Right cardiac atrium (tissue), 5 donors: Measurements from ENCODE around the gene PTPRJ. TPM values are rescaled to one million over a fixed set of nuclear protein-coding genes. Genes with fewer than 3 reads are reported as not detected.
A peak's percentile ranks its signal among the peaks of the same experiment; 100 is the strongest.

Experiments used
- ATAC-seq, 2 donors: fragments of 200-7000 bp; cut with Tn5 transposase; one replicate each; pipeline versions ENCODE4 v1.8.0 to v1.9.1; 2020; ENCODE audit warnings: moderate library complexity in 2 of 2, mild to moderate bottlenecking in 1 of 2
- DNase-seq, 3 donors: peaks; one replicate each; pipeline ENCODE4 v3.0.0-alpha.2; 2020
- H3K27ac ChIP-seq: one replicate; pipeline ENCODE4 v1.5.1; 2013; ENCODE audit warnings: mild to moderate bottlenecking, low read length, control low read depth, moderate library complexity
- H3K27me3 ChIP-seq: one replicate; pipeline ENCODE4 v1.6.1; 2013; ENCODE audit not compliant: control insufficient read depth, insufficient read depth
- H3K4me1 ChIP-seq: one replicate; pipeline ENCODE4 v1.6.1; 2013; ENCODE audit warnings: low read length; ENCODE audit not compliant: control insufficient read depth, insufficient read depth
- H3K4me3 ChIP-seq: one replicate; pipeline ENCODE4 v1.5.1; 2013; ENCODE audit warnings: low read length, control low read depth
- H3K9me3 ChIP-seq: one replicate; pipeline ENCODE4 v1.6.1; 2013; ENCODE audit warnings: low read length; ENCODE audit not compliant: control insufficient read depth
- WGBS: extraction: QIAGEN DNeasy Blood & Tissue Kit; methylation state at CpG from one replicate; pipeline ENCODE4 v1.1.7; 2013; 5-methylcytosine and 5-hydroxymethylcytosine counted together
- intact Hi-C, 4 donors: fragments of 100-400 bp; cut with DNase I; formaldehyde crosslinking; loops; one replicate each; pipeline versions ENCODE4 v1.11.0 to v1.14.0; 2022 to 2023
- polyA plus RNA-seq: library from polyadenylated mRNA; stranded (reverse); fragments of 200-250 nt; gene quantifications from one replicate; pipeline ENCODE4 v1.2.3, GENCODE V29; 2013
- total RNA-seq, 4 donors: library from RNA; stranded (reverse); fragmentation: NEBNext Ultra II Directional; extraction: Animal tissue kit (Norgen Biotek cat#: 25700); gene quantifications; one replicate each; pipeline ENCODE4 v1.2.1, GENCODE V29; 2021
- donor health status: healthy with polysubstance abuse.
- donor health status: DM: no; HTN: yes; CAD: no.
- donor health status: DM: no; HTN: no; CAD: no.
- donor health status: DM: no; HTN: yes; CAD: no; lungs with severe emphysema.
- donor health status: DM: yes; HTN: yes; CAD: no.

PTPRJ gene
- total and polyA plus RNA-seq, 5 donors: 1.8 to 8.7 (median 6.4) TPM

DNA sequence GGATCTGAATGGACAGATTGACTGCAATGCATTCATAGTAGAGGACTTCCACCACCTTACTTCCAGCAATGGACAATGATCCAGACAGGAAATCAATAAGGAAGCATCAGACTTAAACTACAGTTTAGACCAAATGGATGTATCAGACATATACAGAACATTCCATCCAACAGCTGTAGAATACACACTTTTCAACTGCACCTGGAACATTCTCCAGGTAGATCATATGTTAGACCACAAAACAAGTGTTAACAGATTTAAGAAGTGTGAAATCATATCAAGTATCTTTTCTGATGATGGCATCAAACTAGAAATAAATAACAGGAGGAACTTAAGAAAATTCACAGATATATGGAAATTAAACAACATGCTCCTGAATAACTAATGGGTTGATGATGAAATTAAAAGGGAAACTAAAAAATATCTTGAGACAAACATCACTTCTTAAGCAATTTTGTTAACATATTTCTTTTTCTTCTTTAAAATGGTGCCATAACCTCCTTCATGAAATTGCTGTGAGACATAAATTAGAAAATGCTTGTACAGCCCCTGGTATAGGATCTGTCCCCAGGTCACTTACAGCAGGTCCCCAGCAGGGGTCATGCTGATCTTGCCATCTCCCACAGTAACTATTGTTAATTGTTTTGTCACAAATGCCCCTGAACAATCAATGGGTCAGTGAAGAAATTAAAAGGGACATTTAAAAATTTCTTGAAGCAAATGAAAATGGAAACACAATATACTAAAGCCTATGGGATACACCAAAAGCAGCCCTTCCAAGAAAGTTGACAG lies 136.3 kb downstream of the PTPRJ start:
- intact Hi-C loops: no loop called here
- peaks cover 2% of the 10 kb centered on the region for H3K9me3 ChIP-seq
- no peak overlapping the region for H3K4me3 ChIP-seq
- no peak overlapping the region for H3K27ac ChIP-seq
- H3K4me1 ChIP-seq: no peaks in the 10 kb centered on the region
- DNase-seq (no peak), ATAC-seq (no peak)
- H3K27me3 ChIP-seq: no peaks in the 10 kb centered on the region

DNA sequence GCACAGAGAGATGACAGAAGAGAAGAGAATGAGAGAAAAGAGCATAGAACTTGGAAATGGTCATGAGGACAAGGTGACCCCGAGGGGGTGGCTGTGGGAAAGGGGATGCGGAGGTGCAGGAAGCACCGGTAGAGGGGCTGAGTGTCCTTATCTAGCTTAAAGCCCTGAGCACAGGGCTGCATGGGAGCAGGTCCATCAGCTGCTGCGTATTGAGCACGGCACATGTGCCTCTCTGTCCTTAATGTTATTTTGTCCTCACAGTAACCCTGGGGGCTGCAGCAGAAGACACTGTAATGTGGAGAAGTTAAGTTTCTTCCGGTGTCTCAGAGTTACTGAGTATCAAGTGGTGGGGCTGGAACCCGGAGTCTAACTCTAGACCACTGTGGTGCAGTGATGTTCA lies 141.9 kb downstream of the PTPRJ start:
- 81% methylated on average over 7 of the region's 7 CpGs for WGBS
- Histone ChIP-seq H3K4me3 (no peak overlapping the region), H3K4me1 (no peaks in the 10 kb centered on the region), H3K27me3 (no peaks in the 10 kb centered on the region), H3K9me3 (no peaks in the 10 kb centered on the region), H3K27ac (no peak overlapping the region)
- ATAC-seq: no peak
- DNase-seq: peak in 1 of 3 donors; percentile 21
- intact Hi-C loops: no loop called here

DNA sequence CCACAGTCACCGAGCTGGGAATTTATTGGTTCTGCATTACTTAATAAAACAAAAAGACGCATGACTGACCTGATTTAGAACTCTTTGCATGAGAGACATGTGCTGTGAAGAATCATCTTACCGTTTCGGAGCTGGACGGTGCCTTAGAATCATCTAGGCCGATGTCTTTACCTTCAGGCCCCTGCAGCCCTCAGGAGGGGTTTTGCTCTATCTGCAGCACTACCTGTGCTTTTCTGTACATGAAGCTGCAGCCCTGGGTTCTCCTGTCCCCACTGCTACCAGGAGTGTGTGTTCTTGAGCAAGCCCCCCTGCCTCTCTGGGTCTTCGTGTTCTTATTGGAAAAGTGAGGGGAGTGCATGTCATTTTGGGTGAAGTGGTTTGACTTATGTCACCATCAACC lies 142.3 kb downstream of the PTPRJ start:
- Histone ChIP-seq H3K27ac (no peak overlapping the region), H3K4me1 (no peaks in the 10 kb centered on the region), H3K4me3 (no peak overlapping the region), H3K9me3 (no peaks in the 10 kb centered on the region), H3K27me3 (no peaks in the 10 kb centered on the region)
- whole genome bisulfite sequencing: 92% methylated on average over 7 of the region's 7 CpGs
- ATAC-seq (no peak), DNase-seq (no peak)
- intact Hi-C loops: no loop called here

DNA sequence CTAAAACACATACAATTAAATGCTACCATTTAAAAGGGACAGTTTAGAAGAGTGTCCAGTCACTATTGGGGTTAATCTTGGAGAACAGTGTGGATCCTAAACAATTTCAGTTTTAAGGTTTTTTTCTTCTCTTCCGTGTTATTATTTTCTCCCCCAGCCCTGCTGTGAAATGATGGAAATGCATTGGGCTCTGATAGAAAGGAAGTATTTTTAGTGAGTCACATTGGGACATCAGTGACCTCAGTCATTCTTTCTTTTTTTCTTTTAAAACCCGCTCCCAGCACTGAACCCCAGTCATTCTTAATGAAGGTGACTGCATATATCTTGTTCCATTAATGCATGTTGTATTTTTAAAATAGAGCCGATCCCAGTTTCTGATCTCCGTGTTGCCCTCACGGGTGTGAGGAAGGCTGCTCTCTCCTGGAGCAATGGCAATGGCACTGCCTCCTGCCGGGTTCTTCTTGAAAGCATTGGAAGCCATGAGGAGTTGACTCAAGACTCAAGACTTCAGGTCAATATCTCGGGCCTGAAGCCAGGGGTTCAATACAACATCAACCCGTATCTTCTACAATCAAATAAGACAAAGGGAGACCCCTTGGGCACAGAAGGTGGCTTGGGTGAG lies 143.0 kb downstream of the PTPRJ start:
- intact Hi-C loops: no loop called here
- no peak for ATAC-seq

DNA sequence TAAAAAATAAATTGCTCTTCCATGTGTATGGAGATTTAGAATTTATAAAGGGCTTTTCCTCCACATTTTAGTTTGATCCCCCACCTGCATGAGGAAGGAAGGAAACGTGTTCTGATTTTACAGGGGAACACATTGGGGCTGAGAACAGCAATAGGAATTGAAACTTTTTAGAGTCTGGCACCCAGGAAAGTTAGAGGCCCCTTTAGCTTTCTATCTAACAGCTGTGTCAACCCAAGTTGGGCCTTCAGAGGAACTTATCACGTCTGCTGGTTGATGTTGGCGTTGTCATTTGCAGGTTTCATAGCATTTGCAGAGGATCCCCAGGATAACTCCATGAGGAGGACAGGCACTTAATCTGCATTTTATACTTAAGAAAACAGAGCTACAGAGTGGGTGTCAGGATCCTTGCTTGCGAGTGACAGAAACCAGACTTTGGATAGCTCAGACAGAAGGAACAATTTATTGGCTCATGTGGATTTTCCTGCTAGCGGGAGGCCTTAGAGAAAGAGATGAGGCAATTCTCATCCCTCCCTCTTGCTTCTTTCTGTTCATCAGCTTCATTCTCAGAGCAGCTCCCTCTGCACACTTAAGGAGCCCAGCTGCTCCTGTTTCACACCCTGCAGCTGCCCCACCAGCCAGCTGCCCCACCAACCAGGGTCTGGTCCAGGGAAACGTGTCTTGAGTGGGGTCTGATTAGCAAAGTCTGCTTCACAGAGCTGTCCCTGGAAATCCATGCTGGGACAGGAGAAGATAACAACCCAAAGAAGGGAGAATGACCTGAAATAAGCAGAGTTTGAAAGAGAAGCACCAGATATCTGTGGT lies 143.8 kb downstream of the PTPRJ start:
- no peaks in the 10 kb centered on the region for H3K4me1 ChIP-seq
- no peaks in the 10 kb centered on the region for H3K9me3 ChIP-seq
- DNase-seq (no peak), ATAC-seq (no peak)
- intact Hi-C loops: no loop called here
- no peak overlapping the region for H3K4me3 ChIP-seq
- no peak overlapping the region for H3K27ac ChIP-seq
- H3K27me3 ChIP-seq: no peaks in the 10 kb centered on the region
- WGBS: 76% methylated on average over 6 of the region's 6 CpGs

More for the DNA sequence above, 143.0 kb downstream of the PTPRJ start:
- H3K9me3 ChIP-seq: no peaks in the 10 kb centered on the region
- no peaks in the 10 kb centered on the region for H3K27me3 ChIP-seq
- WGBS: 86% methylated on average over 8 of the region's 8 CpGs
- no peak overlapping the region for H3K4me3 ChIP-seq
- peak in 1 of 3 donors; percentile 16 for DNase-seq
- no peak overlapping the region for H3K27ac ChIP-seq
- H3K4me1 ChIP-seq: no peaks in the 10 kb centered on the region

DNA sequence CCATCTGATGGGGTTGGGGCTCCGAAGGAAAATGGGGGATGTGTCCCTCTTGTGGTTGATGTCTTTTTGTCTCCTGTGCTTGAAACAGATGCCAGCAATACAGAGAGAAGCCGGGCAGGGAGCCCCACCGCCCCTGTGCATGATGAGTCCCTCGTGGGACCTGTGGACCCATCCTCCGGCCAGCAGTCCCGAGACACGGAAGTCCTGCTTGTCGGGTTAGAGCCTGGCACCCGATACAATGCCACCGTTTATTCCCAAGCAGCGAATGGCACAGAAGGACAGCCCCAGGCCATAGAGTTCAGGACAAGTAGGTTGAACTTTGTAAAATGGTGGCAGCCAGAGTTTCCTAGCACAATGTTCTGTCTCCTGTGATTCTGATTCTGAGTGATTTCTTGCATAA lies 144.5 kb downstream of the PTPRJ start:
- intact Hi-C loops: no loop called here
- DNase-seq (peak in 1 of 3 donors; percentile 16), ATAC-seq (no peak)
- Histone ChIP-seq H3K27ac (no peak overlapping the region), H3K4me1 (no peaks in the 10 kb centered on the region), H3K9me3 (no peaks in the 10 kb centered on the region), H3K27me3 (no peaks in the 10 kb centered on the region), H3K4me3 (no peak overlapping the region)
- 84% methylated on average over 11 of the region's 11 CpGs for WGBS

DNA sequence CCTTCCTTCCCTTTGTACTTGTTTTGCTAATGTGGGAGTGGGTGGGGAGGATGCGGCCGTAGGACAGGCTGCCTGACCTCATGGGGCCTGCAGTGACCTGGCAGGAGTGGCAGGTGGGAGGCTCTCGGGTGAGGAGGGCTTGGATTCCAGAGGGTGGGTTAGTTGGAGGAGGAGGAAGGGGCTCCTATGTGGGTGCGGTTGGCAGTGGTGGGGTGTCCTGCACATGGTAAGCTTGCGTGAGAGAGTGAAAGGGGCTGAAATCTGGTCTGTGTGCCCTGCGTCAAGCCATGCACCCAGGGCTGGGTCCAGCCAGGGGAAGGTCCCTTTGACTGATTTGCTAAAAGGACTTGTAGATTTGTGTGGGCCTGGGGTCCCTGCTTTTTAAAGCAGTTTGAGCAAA lies 145.5 kb downstream of the PTPRJ start:
- no peaks in the 10 kb centered on the region for H3K9me3 ChIP-seq
- no peak overlapping the region for H3K27ac ChIP-seq
- 92% methylated on average over 6 of the region's 6 CpGs for WGBS
- no peak overlapping the region for H3K4me3 ChIP-seq
- peak in 1 of 3 donors; percentile 13 for DNase-seq
- no peaks in the 10 kb centered on the region for H3K27me3 ChIP-seq
- no peak for ATAC-seq
- H3K4me1 ChIP-seq: no peaks in the 10 kb centered on the region
- intact Hi-C loops: no loop called here

DNA sequence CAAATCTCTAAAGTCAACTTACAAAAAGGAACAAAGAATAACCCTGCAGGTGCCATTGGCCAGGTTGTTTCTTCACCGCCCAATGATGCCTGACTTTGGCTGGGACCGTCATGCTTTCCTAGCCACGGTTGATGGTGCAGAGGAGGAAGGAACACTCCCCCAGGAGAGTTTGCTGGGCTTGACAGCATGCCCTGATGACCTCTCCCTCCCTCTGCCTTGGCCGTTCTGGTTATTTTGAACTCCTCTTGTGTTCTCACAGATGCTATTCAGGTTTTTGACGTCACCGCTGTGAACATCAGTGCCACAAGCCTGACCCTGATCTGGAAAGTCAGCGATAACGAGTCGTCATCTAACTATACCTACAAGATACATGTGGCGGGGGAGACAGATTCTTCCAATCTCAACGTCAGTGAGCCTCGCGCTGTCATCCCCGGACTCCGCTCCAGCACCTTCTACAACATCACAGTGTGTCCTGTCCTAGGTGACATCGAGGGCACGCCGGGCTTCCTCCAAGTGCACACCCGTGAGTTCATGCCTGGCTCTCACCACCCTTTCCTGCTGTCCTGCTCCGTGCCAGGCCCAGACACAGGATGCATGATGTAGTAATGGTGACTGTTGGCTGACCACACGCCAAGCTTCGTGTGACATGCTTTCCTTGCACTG lies 147.3 kb downstream of the PTPRJ start:
- WGBS: 78% methylated on average over 22 of the region's 22 CpGs
- DNase-seq (peak in 1 of 3 donors; percentile 36), ATAC-seq (no peak)
- no peaks in the 10 kb centered on the region for H3K9me3 ChIP-seq
- H3K4me1 ChIP-seq: no peaks in the 10 kb centered on the region
- no peaks in the 10 kb centered on the region for H3K27me3 ChIP-seq
- no peak overlapping the region for H3K27ac ChIP-seq
- intact Hi-C loops: no loop called here
- no peak overlapping the region for H3K4me3 ChIP-seq

DNA sequence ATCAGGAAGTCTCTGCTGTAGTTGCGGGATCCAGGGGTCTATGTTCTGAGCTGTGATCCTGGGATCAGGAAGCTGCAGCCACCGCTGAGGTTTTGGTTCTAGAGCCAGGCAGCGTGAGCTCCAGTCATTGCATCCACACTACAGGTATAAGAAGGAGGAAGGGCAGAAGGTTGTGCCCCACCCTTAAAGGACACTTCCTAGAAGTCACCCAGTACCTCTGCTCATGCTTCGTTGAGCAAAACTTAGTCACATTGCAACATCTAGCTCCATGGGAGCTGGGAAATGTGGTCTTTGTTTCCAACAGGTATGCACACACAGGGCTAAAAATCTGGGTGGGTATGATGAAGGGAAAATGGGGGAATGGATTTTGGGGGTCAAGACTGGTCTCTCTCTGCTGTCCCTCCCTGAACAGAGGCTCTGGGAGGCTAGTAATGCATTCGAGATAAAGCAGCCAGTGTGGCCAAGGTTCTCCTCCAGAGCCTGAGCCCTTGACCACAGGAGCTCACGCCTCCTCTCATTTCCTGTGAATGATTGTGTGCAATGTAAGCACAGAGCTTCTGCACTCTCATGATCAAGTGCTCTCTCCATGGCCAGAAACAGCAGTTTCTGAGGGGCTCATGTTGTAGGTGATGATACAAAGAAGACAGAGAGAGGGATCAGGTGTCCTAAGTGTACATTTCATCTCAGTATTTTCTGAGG lies 149.5 kb downstream of the PTPRJ start:
- peak in 1 of 3 donors; percentile 12 for DNase-seq
- Histone ChIP-seq H3K9me3 (no peaks in the 10 kb centered on the region), H3K4me3 (no peak overlapping the region), H3K27ac (no peak overlapping the region), H3K4me1 (no peaks in the 10 kb centered on the region), H3K27me3 (no peaks in the 10 kb centered on the region)
- 83% methylated on average over 6 of the region's 6 CpGs for WGBS
- ATAC-seq: no peak
- intact Hi-C loops: no loop called here

DNA sequence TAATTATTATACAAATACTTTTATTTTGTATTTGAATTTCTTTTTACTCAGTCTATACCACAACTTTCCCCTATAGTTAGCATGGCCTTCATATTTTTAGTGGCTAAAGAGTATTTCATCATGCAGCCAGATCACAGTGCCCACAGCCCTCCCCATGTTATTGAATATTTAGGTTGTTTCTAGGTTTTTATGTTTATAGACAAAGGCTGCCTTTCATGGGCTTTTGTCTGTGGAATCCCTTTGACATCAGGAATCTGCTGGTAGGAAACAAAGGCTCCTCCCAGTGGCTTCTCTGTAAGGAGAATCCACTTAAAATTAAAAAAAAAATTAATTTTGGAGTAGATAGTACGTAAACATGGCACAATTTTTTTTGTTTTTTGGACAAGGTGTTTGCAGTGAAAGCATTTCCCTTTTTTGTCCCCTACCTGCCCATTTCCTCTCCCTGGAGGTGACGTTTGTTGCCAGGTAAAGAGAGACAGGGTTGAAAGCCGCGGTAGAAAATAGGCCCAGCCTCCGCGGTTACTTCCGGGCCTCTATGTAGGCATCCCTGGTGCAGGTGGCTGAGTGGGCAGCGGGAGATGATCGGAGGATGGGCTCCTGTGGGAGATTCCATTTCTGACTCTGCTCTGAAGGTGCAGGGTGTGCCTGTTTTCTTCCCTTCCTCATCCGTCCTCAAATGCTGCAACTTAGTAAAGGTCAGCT lies 154.0 kb downstream of the PTPRJ start:
- H3K4me1 ChIP-seq: no peaks in the 10 kb centered on the region
- H3K9me3 ChIP-seq: no peaks in the 10 kb centered on the region
- DNase-seq (no peak), ATAC-seq (no peak)
- intact Hi-C loops: no loop called here
- no peaks in the 10 kb centered on the region for H3K27me3 ChIP-seq
- H3K27ac ChIP-seq: no peak overlapping the region
- WGBS: 89% methylated on average over 10 of the region's 10 CpGs
- H3K4me3 ChIP-seq: no peak overlapping the region
